Nephron (organoid): ENCODE measurements around the gene XBP1.

ENCODE experiments used
- H3K27ac Mint-ChIP-seq, 3 experiments: 2 replicates each; pipeline ENCODE4 v1.8.0; 2020; ENCODE audit warnings: mixed read lengths in 3 of 3, mild to moderate bottlenecking in 2 of 3, moderate library complexity in 1 of 3
- H3K27me3 Mint-ChIP-seq: 2 replicates; pipeline ENCODE4 v1.8.0; 2021; ENCODE audit warnings: low read depth, mild to moderate bottlenecking, moderate library complexity, mixed read lengths
- H3K36me3 Mint-ChIP-seq: 2 replicates; pipeline ENCODE4 v1.8.0; 2020; ENCODE audit warnings: low read depth, mixed read lengths
- H3K4me1 Mint-ChIP-seq: 2 replicates; pipeline ENCODE4 v1.8.0; 2020; ENCODE audit warnings: mixed read lengths
- H3K4me3 Mint-ChIP-seq, 3 experiments: 2 replicates each; pipeline ENCODE4 v1.8.0; 2020; ENCODE audit warnings: mild to moderate bottlenecking in 3 of 3, mixed read lengths in 3 of 3, moderate library complexity in 2 of 3
- H3K9me3 Mint-ChIP-seq: 2 replicates; pipeline ENCODE4 v1.8.0; 2020; ENCODE audit warnings: mixed read lengths
- TF ChIP-seq, protein P1 (sequence below), 3 experiments: fragments of 200-600 bp; sonication (generic); IDR thresholded peaks; one replicate each; pipeline ENCODE4 v1.5.0; 2021; ENCODE audit warnings: antibody characterized with exemption in 3 of 3; ENCODE audit not compliant: unreplicated experiment in 3 of 3

Gene XBP1

DNA sequence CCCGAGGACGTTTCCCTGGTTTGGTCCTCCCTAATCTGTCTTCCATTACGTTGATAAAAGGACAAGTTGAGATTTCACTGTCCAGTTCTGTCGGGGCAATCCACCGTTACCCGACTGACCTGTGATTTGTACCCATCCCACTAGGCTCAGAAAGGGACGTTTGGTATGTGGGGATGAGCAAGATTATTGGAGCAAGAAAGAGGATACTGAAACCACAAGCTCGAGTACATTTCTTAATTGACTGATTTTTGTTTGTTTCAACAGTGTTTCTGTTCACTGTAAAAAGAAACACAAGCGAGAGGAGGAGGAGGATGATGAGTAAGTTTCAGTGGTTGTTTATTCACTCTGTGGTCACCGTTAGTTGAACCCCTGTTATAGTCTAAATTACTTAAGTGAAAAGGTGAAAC is 26.9 kb downstream of the XBP1 start:
- no peaks in the 10 kb centered on the region for H3K27me3 Mint-ChIP-seq
- peak overlapping the region; percentile 87 to 97 (median 95) for H3K4me3 Mint-ChIP-seq
- TF ChIP-seq, protein P1, sequence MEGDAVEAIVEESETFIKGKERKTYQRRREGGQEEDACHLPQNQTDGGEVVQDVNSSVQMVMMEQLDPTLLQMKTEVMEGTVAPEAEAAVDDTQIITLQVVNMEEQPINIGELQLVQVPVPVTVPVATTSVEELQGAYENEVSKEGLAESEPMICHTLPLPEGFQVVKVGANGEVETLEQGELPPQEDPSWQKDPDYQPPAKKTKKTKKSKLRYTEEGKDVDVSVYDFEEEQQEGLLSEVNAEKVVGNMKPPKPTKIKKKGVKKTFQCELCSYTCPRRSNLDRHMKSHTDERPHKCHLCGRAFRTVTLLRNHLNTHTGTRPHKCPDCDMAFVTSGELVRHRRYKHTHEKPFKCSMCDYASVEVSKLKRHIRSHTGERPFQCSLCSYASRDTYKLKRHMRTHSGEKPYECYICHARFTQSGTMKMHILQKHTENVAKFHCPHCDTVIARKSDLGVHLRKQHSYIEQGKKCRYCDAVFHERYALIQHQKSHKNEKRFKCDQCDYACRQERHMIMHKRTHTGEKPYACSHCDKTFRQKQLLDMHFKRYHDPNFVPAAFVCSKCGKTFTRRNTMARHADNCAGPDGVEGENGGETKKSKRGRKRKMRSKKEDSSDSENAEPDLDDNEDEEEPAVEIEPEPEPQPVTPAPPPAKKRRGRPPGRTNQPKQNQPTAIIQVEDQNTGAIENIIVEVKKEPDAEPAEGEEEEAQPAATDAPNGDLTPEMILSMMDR (IDR thresholded peaks at IDR 0.05; ENCODE audit: unreplicated experiment in 3 of 3), result no peak

DNA sequence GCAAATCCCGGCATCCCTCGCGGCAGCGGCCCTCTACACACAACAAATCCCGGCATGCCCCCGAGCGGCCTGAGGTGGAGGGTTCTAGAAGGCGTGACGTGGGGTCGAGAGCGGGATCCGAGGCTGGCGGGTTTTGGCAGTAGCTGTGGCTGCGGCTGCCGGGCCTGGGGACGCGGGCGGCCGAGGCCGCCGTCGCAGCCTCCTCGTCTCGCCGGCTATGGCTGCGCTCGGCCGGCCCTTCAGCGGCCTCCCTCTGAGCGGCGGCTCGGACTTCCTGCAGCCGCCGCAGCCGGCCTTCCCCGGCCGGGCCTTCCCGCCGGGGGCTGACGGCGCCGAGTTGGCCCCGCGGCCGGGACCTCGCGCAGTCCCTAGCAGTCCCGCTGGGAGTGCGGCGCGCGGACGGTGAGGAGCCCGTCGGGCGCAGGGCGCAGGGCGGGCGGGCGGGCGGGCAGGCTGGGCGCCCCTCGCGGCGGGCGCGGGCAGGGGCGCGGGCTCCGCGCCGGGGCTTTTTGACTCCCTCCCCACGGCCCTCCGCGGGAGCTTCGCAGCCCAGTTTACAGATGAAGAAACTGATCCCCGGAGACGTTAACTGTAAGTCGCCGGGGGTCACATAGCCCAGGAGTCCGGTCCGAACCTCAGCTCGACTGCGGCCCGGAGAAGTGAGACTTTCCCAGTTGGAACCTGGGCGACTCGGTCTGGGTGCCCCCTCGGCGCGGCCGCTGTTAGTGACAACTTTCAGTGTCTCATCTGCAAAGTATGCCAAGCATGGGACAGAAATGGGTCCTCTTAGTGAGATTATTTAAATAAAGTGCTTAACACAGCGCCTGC is 27.5 kb downstream of the XBP1 start, which contains the start of gene CCDC117:
Gene CCDC117 (plus strand): TSS at position 63 of the 828 bp plus-strand sequence. CDS start 155 bp downstream, at position 218.
- TF ChIP-seq, protein P1 (IDR thresholded peaks at IDR 0.05; ENCODE audit: unreplicated experiment in 3 of 3), result peak in 1 of 3 experiments; percentile 37

More for the DNA sequence above, 26.9 kb downstream of the XBP1 start:
- peaks cover 29% of the 10 kb centered on the region for H3K36me3 Mint-ChIP-seq
- H3K27ac Mint-ChIP-seq, result peak overlapping the region; percentile 78 to 92 (median 88)
- H3K4me1 Mint-ChIP-seq, result peaks cover 20% of the 10 kb centered on the region
- H3K9me3 Mint-ChIP-seq, result no peaks in the 10 kb centered on the region

DNA sequence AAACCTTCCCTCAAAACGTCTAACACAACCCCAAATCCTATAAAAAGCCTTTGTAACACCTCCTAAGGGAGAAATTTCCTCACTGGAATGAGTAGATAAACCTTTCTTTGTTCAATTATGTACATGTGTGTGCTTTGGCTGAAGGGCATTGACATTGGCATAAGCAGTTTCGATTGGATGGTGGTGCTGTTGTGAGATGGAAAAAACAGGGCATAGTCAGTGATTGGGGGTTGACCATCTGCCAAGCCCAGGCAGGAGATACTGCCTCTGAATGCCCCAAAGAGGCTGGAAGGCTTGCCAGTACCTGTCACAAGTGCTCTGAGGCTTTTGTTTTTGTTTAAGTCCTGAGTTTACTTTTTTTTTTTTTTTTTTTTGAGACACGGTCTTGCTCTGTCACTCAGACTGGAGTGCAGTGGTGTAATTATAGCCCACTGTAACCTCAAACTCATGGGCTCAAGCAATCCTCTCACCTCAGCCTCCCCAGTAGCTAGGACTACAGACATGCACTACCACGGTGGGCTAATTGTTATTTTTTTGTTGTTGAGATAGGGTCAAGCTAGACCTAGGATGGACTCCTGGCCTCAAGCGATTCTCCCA is 29.1 kb downstream of the XBP1 start:
- Mint-ChIP-seq H3K4me1 (peaks cover 20% of the 10 kb centered on the region), H3K4me3 (peak overlapping the region; percentile 18 to 80 (median 53)), H3K27ac (peak overlapping the region in 1 of 3 experiments; percentile 7), H3K36me3 (peaks cover 29% of the 10 kb centered on the region), H3K9me3 (no peaks in the 10 kb centered on the region), H3K27me3 (no peaks in the 10 kb centered on the region)
- TF ChIP-seq, protein P1 (IDR thresholded peaks at IDR 0.05; ENCODE audit: unreplicated experiment in 3 of 3), result no peak

More for the DNA sequence above, 27.5 kb downstream of the XBP1 start, which contains the start of gene CCDC117:
- Mint-ChIP-seq H3K27me3 (no peaks in the 10 kb centered on the region), H3K36me3 (peaks cover 29% of the 10 kb centered on the region), H3K4me1 (peaks cover 20% of the 10 kb centered on the region), H3K4me3 (peak within 1 kb of the TSS; percentile 89 to 99 (median 97)), H3K27ac (peak within 1 kb of the TSS; percentile 89 to 98 (median 98)), H3K9me3 (no peaks in the 10 kb centered on the region)

DNA sequence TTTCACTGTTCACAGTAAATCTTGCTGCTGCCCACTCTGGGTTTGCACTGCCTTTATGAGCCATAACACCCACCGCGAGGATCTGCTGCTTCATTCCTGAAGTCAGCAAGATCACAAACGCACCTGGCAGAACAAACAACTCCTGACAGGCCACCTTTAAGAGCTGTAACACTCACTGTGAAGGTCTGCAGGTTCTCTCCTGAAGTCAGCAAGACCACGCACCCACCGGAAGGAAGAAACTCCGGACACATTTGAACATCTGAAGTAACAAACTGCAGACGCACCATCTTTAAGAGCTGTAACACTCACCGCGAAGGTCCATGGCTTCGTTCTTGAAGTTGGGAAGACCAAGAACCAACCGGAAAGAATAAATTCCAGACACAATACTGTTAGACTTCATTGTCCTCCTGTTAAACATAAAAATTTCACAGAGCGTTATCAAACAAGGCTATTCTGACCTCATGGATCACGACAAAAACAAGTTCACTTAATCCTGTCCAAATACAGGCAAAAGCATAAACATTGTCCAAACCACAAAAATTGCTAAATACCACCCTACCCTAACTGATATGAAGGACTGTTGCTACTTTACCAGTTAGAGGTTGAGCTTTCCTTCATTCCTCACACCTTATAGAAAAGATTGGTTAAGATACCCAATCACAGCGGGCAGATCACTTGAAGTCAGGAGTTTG is 30.8 kb downstream of the XBP1 start:
- Mint-ChIP-seq H3K9me3 (no peaks in the 10 kb centered on the region), H3K27me3 (no peaks in the 10 kb centered on the region), H3K27ac (no peak overlapping the region), H3K36me3 (peaks cover 12% of the 10 kb centered on the region), H3K4me3 (peak overlapping the region in 2 of 3 experiments; percentile 15 to 64), H3K4me1 (peaks cover 13% of the 10 kb centered on the region)
- TF ChIP-seq, protein P1 (IDR thresholded peaks at IDR 0.05; ENCODE audit: unreplicated experiment in 3 of 3), result no peak

DNA sequence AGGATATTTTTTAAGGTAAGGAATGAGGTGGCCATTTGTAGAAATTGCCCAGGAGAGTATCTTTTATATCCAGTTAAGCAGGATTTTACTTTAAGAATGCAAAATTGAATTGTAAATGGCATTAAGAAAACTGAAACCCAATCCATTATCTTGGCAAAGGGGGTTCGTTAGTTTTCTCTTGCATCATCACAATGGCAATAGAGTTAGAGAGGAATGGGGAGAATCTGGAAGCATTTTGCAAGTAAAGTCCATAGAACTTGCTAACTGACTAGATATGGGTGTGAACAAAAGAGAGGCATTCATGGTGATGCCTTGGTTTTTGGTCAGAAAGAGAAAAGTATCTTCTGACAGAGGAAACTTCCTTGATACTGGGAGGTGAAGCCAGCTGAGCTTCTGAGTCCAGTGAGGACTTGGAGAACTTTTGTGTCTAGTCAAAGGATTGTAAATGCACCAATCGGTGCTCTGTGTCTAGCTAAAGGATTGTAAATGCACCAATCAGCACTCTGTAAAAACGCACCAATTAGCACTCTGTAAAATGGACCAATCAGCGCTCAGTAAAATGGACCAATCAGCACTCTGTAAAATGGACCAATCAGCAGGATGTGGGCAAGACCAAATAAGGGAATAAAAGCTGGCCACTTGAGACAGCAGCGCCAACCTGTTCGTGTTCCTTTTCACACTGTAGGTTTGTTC is 31.5 kb downstream of the XBP1 start:
- H3K36me3 Mint-ChIP-seq, result peaks cover 10% of the 10 kb centered on the region
- H3K27ac Mint-ChIP-seq, result no peak overlapping the region
- H3K27me3 Mint-ChIP-seq, result no peaks in the 10 kb centered on the region
- TF ChIP-seq, protein P1 (IDR thresholded peaks at IDR 0.05; ENCODE audit: unreplicated experiment in 3 of 3), result no peak
- H3K9me3 Mint-ChIP-seq, result no peaks in the 10 kb centered on the region
- H3K4me3 Mint-ChIP-seq, result no peak overlapping the region
- H3K4me1 Mint-ChIP-seq, result peaks cover 11% of the 10 kb centered on the region
